HepG2 (cell line): Measurements from ENCODE around the gene GPRC5B. TPM values are rescaled to one million over a fixed set of nuclear protein-coding genes. Genes with fewer than 3 reads are reported as not detected.

ENCODE experiments used
- HOXA9 ChIP-seq: sonication (generic); formaldehyde crosslinking; IDR thresholded peaks from 2 replicates; pipeline ENCODE4 v1.8.1; 2022; ENCODE audit warnings: missing genetic modification reagents, mild to moderate bottlenecking, moderate library complexity, borderline replicate concordance
- MTA1 ChIP-seq: sonication (generic); formaldehyde crosslinking; IDR thresholded peaks from 2 replicates; pipeline ENCODE4 v1.4.0; 2020; ENCODE audit warnings: missing genetic modification reagents, mild to moderate bottlenecking, borderline replicate concordance
- MXI1 ChIP-seq: IDR thresholded peaks from 3 replicates; pipeline ENCODE4 v1.6.1; 2012; ENCODE audit warnings: low read depth, low read length, inconsistent platforms, borderline replicate concordance
- NFIC ChIP-seq: IDR thresholded peaks from 2 replicates; pipeline ENCODE4 v1.6.1; 2012; ENCODE audit warnings: mild to moderate bottlenecking, low read length, inconsistent platforms
- NFKB2 ChIP-seq: sonication (generic); formaldehyde crosslinking; IDR thresholded peaks from 2 replicates; pipeline ENCODE4 v1.4.0; 2020; ENCODE audit warnings: missing genetic modification reagents, borderline replicate concordance
- ZNF12 ChIP-seq: sonication (generic); formaldehyde crosslinking; IDR thresholded peaks from 2 replicates; pipeline ENCODE4 v1.5.0; 2020; ENCODE audit warnings: missing genetic modification reagents
- ZNF205 ChIP-seq: IDR thresholded peaks from 2 replicates; pipeline ENCODE4 v1.6.1; 2018; ENCODE audit warnings: missing biosample characterization, missing genetic modification reagents
- ZNF225 ChIP-seq: sonication (generic); formaldehyde crosslinking; IDR thresholded peaks from 2 replicates; pipeline ENCODE4 v1.4.0; 2020; ENCODE audit warnings: mild to moderate bottlenecking, missing genetic modification reagents
- ZNF260 ChIP-seq: sonication (generic); formaldehyde crosslinking; IDR thresholded peaks from 2 replicates; pipeline ENCODE4 v1.4.0; 2020; ENCODE audit warnings: missing genetic modification reagents, low read depth, mild to moderate bottlenecking, borderline replicate concordance
- ZSCAN12 ChIP-seq: sonication (generic); formaldehyde crosslinking; IDR thresholded peaks from 2 replicates; pipeline ENCODE4 v1.9.0; 2021; ENCODE audit warnings: mild to moderate bottlenecking, missing genetic modification reagents
- polyA plus RNA-seq, 8 experiments: library from polyadenylated mRNA; depleted of rRNA in 3 of 8; stranded (reverse) in 7 of 8; unstranded in 1 of 8; fragments of >200 nt; fragmentation: Illumina TruSeq in 4 of 8; extraction: Trizol in 4 of 8; gene quantifications; 2 replicates each; pipeline versions ENCODE4 v1.2.1 to v1.2.3, GENCODE V29; 2011 to 2016; ENCODE audit warnings: low read depth in 4 of 8, missing spikeins in 1 of 8, mixed read lengths in 1 of 8; ENCODE audit not compliant: insufficient read depth in 1 of 8
- total RNA-seq, 5 experiments: library from RNA; depleted of rRNA; stranded (reverse); fragments of >200 nt; fragmentation: Illumina TruSeq; extraction: Trizol; gene quantifications; 2 replicates each; pipeline ENCODE4 v1.2.3, GENCODE V29; 2016; ENCODE audit warnings: low read depth in 1 of 5
- TF ChIP-seq, protein P1 (sequence below), 2 experiments: sonication (generic) in 1 of 2; formaldehyde crosslinking in 1 of 2; IDR thresholded peaks; 2 replicates each; pipeline versions ENCODE4 v1.6.1 to v1.9.0; 2014 to 2022; ENCODE audit warnings: antibody characterized with exemption in 1 of 2, borderline replicate concordance in 1 of 2, inconsistent platforms in 1 of 2, low read depth in 1 of 2, missing genetic modification reagents in 1 of 2
- TF ChIP-seq, protein P2 (sequence below): sonication (generic); formaldehyde crosslinking; IDR thresholded peaks from 2 replicates; pipeline ENCODE4 v1.4.0; 2020; ENCODE audit warnings: missing genetic modification reagents
- TF ChIP-seq, protein P3 (sequence below): sonication (generic); formaldehyde crosslinking; IDR thresholded peaks from 2 replicates; pipeline ENCODE4 v1.4.0; 2020; ENCODE audit warnings: missing genetic modification reagents, mild to moderate bottlenecking, borderline replicate concordance
- TF ChIP-seq, protein P4 (sequence below): sonication (generic); formaldehyde crosslinking; conservative IDR thresholded peaks from 2 replicates; pipeline ENCODE4 v1.5.0; 2020; ENCODE audit warnings: missing genetic modification reagents
- TF ChIP-seq, protein P5 (sequence below): sonication (generic); formaldehyde crosslinking; IDR thresholded peaks from 2 replicates; pipeline ENCODE4 v1.5.0; 2020; ENCODE audit warnings: mild to moderate bottlenecking, missing genetic modification reagents, moderate library complexity
- TF ChIP-seq, protein P6 (sequence below): sonication (generic); formaldehyde crosslinking; IDR thresholded peaks from 2 replicates; pipeline ENCODE4 v1.8.1; 2023; ENCODE audit warnings: mild to moderate bottlenecking, missing genetic modification reagents, borderline replicate concordance

The GPRC5B gene
- total and polyA plus RNA-seq, 2 of the 13 experiments (the other 11 are each of a cell fraction or from before 2014, with no cell fraction given), result 0.46 to 0.53 TPM

DNA sequence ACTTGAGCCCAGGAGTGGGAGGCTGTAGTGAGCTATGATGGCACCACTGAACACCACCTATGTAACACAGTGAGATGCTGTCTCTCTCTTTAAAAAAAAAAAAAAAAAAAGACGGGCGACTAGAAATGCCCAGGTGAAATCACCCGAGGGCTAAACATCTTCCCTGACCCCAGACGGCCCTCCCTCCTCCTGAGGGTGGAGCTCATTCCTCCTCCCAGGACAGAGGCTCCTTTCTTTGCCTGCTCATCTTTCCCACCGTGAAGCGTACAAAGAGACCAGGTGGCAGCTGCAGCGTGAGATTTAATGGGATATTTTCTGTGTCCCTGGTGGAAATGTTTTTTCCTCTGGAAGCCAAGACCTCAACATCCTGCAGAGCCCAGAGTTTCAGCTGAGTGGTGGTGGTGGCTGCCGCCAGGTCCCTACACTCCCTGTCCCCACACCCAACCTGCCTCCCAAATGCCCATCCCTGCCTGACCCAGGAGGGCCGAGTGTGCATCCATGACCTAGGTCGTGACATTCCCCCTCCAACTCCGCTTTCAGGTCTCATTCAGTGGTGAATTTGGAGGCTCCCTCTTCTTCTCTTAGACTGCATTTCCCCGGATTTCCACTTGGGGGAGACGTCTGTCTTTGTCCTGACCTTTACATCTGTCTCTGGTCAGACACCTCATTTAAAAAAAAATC lies 14.4 kb upstream of the GPRC5B start (continued):
- TF ChIP-seq, protein P1, sequence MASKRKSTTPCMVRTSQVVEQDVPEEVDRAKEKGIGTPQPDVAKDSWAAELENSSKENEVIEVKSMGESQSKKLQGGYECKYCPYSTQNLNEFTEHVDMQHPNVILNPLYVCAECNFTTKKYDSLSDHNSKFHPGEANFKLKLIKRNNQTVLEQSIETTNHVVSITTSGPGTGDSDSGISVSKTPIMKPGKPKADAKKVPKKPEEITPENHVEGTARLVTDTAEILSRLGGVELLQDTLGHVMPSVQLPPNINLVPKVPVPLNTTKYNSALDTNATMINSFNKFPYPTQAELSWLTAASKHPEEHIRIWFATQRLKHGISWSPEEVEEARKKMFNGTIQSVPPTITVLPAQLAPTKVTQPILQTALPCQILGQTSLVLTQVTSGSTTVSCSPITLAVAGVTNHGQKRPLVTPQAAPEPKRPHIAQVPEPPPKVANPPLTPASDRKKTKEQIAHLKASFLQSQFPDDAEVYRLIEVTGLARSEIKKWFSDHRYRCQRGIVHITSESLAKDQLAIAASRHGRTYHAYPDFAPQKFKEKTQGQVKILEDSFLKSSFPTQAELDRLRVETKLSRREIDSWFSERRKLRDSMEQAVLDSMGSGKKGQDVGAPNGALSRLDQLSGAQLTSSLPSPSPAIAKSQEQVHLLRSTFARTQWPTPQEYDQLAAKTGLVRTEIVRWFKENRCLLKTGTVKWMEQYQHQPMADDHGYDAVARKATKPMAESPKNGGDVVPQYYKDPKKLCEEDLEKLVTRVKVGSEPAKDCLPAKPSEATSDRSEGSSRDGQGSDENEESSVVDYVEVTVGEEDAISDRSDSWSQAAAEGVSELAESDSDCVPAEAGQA (IDR thresholded peaks at IDR 0.05; ENCODE audit: low read depth), result no peak
- TF ChIP-seq, protein P1 (CRISPR knock-in tag; IDR thresholded peaks at IDR 0.05; ENCODE audit: borderline replicate concordance), result no peak
- TF ChIP-seq ZNF12 (CRISPR knock-in tag), result no peak
- TF ChIP-seq ZNF205, result no peak
- TF ChIP-seq, protein P2, sequence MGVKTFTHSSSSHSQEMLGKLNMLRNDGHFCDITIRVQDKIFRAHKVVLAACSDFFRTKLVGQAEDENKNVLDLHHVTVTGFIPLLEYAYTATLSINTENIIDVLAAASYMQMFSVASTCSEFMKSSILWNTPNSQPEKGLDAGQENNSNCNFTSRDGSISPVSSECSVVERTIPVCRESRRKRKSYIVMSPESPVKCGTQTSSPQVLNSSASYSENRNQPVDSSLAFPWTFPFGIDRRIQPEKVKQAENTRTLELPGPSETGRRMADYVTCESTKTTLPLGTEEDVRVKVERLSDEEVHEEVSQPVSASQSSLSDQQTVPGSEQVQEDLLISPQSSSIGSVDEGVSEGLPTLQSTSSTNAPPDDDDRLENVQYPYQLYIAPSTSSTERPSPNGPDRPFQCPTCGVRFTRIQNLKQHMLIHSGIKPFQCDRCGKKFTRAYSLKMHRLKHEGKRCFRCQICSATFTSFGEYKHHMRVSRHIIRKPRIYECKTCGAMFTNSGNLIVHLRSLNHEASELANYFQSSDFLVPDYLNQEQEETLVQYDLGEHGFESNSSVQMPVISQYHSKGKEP, result no peak
- TF ChIP-seq ZNF260 (CRISPR knock-in tag), result no peak
- TF ChIP-seq ZNF225, result 0 out of 2 replicates have a peak, but pooled peaks have one; percentile 70
- no peak for TF ChIP-seq MXI1
- TF ChIP-seq, protein P3, sequence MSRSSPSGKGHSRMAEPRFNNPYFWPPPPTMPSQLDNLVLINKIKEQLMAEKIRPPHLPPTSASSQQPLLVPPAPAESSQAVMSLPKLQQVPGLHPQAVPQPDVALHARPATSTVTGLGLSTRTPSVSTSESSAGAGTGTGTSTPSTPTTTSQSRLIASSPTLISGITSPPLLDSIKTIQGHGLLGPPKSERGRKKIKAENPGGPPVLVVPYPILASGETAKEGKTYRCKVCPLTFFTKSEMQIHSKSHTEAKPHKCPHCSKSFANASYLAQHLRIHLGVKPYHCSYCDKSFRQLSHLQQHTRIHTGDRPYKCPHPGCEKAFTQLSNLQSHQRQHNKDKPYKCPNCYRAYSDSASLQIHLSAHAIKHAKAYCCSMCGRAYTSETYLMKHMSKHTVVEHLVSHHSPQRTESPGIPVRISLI, result peak; percentile 75
- TF ChIP-seq NFIC, result no peak
- TF ChIP-seq, protein P4, sequence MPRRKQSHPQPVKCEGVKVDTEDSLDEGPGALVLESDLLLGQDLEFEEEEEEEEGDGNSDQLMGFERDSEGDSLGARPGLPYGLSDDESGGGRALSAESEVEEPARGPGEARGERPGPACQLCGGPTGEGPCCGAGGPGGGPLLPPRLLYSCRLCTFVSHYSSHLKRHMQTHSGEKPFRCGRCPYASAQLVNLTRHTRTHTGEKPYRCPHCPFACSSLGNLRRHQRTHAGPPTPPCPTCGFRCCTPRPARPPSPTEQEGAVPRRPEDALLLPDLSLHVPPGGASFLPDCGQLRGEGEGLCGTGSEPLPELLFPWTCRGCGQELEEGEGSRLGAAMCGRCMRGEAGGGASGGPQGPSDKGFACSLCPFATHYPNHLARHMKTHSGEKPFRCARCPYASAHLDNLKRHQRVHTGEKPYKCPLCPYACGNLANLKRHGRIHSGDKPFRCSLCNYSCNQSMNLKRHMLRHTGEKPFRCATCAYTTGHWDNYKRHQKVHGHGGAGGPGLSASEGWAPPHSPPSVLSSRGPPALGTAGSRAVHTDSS, result no peak
- no peak for TF ChIP-seq NFKB2 (CRISPR knock-in tag)
- no peak for TF ChIP-seq ZSCAN12 (CRISPR knock-in tag)
- no peak for TF ChIP-seq HOXA9 (CRISPR knock-in tag)
- TF ChIP-seq, protein P5, sequence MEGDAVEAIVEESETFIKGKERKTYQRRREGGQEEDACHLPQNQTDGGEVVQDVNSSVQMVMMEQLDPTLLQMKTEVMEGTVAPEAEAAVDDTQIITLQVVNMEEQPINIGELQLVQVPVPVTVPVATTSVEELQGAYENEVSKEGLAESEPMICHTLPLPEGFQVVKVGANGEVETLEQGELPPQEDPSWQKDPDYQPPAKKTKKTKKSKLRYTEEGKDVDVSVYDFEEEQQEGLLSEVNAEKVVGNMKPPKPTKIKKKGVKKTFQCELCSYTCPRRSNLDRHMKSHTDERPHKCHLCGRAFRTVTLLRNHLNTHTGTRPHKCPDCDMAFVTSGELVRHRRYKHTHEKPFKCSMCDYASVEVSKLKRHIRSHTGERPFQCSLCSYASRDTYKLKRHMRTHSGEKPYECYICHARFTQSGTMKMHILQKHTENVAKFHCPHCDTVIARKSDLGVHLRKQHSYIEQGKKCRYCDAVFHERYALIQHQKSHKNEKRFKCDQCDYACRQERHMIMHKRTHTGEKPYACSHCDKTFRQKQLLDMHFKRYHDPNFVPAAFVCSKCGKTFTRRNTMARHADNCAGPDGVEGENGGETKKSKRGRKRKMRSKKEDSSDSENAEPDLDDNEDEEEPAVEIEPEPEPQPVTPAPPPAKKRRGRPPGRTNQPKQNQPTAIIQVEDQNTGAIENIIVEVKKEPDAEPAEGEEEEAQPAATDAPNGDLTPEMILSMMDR (CRISPR knock-in tag), result peak; percentile 86
- TF ChIP-seq, protein P6, sequence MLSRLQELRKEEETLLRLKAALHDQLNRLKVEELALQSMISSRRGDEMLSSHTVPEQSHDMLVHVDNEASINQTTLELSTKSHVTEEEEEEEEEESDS, result no peak
- TF ChIP-seq MTA1 (CRISPR knock-in tag), result no peak
